ENCODE data around the gene ASIC4.

GRCh38 chr2:219515874-219516629 lies 1.8 kb downstream of the ASIC4 start:
- TF ChIP-seq, protein P1, sequence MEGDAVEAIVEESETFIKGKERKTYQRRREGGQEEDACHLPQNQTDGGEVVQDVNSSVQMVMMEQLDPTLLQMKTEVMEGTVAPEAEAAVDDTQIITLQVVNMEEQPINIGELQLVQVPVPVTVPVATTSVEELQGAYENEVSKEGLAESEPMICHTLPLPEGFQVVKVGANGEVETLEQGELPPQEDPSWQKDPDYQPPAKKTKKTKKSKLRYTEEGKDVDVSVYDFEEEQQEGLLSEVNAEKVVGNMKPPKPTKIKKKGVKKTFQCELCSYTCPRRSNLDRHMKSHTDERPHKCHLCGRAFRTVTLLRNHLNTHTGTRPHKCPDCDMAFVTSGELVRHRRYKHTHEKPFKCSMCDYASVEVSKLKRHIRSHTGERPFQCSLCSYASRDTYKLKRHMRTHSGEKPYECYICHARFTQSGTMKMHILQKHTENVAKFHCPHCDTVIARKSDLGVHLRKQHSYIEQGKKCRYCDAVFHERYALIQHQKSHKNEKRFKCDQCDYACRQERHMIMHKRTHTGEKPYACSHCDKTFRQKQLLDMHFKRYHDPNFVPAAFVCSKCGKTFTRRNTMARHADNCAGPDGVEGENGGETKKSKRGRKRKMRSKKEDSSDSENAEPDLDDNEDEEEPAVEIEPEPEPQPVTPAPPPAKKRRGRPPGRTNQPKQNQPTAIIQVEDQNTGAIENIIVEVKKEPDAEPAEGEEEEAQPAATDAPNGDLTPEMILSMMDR (IDR thresholded peaks at IDR 0.05; ENCODE audit: poor library complexity): no peak
- TF ChIP-seq EZH2phosphoT487 (IDR thresholded peaks at IDR 0.05; ENCODE audit: low read depth, severe bottlenecking, unreplicated experiment): no peak

All from hepatocyte (in vitro differentiated cells).